IPS-18a (cell line): ENCODE results near the gene AQP1.

Source experiments
- H3K27ac ChIP-seq: one replicate; pipeline ENCODE4 v1.5.1; 2013; ENCODE audit warnings: low read length
- H3K27me3 ChIP-seq: one replicate; pipeline ENCODE4 v1.6.1; 2013; ENCODE audit warnings: mild to moderate bottlenecking, low read length; ENCODE audit not compliant: control insufficient read depth, insufficient read depth
- H3K36me3 ChIP-seq: one replicate; pipeline ENCODE4 v1.6.1; 2013; ENCODE audit warnings: low read depth, low read length; ENCODE audit not compliant: control insufficient read depth
- H3K4me1 ChIP-seq: one replicate; pipeline ENCODE4 v1.6.1; 2013; ENCODE audit warnings: low read depth, low read length; ENCODE audit not compliant: control insufficient read depth
- H3K4me3 ChIP-seq: one replicate; pipeline ENCODE4 v1.5.1; 2013; ENCODE audit warnings: low read length
- H3K9ac ChIP-seq: one replicate; pipeline ENCODE4 v1.6.1; 2013; ENCODE audit warnings: mild to moderate bottlenecking, low read length, moderate library complexity
- H3K9me3 ChIP-seq: one replicate; pipeline ENCODE4 v1.6.1; 2013; ENCODE audit warnings: low read depth, low read length; ENCODE audit not compliant: control insufficient read depth

The AQP1 gene

DNA sequence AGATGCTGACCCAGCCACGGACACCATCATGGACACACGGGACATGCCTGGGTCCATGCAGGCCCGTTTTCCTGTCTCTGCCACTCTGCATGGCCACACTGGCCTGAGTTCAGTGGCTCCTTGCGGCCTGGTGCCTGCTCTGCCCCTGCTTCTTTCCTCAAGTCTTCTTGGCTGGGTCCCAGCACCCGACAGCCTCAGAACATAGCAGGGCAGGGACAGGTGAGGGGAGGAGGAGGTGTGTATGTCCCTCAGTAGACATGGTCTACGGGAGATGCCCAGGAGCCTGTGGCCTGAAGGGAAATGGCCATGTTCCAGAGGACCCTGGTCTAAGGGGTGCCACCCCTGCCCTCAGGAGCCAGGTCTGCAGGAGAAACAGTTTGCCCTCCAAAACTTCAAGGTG is 2.2 kb upstream of the AQP1 start:
- Histone ChIP-seq H3K4me3 (no peak overlapping the region), H3K27ac (no peak overlapping the region), H3K4me1 (no peaks in the 10 kb centered on the region), H3K9ac (no peak overlapping the region), H3K9me3 (no peaks in the 10 kb centered on the region), H3K27me3 (no peaks in the 10 kb centered on the region), H3K36me3 (no peaks in the 10 kb centered on the region)

DNA sequence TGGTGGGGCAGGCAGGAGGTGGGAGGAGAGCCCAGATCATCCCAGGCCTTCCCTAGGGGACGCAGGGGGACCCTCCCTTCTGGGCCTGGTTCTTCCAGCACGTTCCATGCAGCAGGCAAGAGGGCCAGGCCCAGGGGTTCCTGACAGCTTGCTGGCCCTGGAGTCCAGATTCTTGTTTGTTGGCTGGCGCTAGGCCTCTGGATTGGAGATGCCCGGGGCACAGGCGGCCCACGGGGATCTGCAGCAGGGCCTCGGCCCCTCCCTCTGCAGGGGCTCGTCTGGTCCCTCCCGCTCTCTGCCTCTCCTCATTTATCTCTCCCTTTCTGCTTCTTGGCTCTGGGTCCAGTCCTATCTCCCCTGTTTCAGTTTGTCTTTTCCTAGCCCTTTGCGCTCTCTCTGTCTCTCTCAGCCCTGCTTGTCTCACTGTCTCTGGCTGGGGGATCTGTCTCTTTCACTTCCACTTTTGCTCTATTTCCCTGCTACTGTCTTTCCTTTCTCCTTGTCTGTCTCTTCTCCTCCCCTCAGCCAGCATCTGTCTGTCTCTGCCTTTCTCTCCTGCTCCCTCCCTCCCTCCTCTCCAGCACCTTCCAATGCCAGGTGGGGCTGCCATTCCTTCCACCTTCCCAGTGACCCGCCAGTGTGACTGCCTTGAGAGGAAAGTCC is 1.1 kb upstream of the AQP1 start:
- no peaks in the 10 kb centered on the region for H3K4me1 ChIP-seq
- H3K27me3 ChIP-seq = no peaks in the 10 kb centered on the region
- H3K27ac ChIP-seq = no peak overlapping the region
- no peak overlapping the region for H3K9ac ChIP-seq
- no peak overlapping the region for H3K4me3 ChIP-seq
- H3K36me3 ChIP-seq = no peaks in the 10 kb centered on the region
- no peaks in the 10 kb centered on the region for H3K9me3 ChIP-seq

DNA sequence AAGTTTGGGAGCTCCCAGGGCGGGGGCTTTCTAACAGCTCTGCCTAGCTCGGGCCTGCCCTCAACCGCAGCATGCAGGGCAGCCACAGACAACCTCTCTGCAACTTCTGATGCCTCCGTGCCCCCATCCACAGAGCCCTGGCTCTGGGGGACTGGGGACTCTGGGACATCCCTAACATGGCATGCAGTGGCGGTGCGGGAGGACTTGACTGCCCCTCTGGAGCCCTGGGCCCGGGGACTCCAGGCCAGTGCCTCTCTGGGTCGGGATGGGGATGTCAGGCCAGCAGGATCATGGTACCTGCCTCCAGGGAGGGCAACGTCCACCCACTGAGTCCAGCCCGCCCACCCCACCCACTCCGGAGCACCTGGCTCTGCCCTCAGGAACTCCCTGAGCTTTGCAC is 520 bp upstream of the AQP1 start:
- no peaks in the 10 kb centered on the region for H3K27me3 ChIP-seq
- no peaks in the 10 kb centered on the region for H3K9me3 ChIP-seq
- no peaks in the 10 kb centered on the region for H3K4me1 ChIP-seq
- no peak overlapping the region for H3K4me3 ChIP-seq
- H3K36me3 ChIP-seq = no peaks in the 10 kb centered on the region
- H3K27ac ChIP-seq = no peak overlapping the region
- H3K9ac ChIP-seq = no peak overlapping the region

DNA sequence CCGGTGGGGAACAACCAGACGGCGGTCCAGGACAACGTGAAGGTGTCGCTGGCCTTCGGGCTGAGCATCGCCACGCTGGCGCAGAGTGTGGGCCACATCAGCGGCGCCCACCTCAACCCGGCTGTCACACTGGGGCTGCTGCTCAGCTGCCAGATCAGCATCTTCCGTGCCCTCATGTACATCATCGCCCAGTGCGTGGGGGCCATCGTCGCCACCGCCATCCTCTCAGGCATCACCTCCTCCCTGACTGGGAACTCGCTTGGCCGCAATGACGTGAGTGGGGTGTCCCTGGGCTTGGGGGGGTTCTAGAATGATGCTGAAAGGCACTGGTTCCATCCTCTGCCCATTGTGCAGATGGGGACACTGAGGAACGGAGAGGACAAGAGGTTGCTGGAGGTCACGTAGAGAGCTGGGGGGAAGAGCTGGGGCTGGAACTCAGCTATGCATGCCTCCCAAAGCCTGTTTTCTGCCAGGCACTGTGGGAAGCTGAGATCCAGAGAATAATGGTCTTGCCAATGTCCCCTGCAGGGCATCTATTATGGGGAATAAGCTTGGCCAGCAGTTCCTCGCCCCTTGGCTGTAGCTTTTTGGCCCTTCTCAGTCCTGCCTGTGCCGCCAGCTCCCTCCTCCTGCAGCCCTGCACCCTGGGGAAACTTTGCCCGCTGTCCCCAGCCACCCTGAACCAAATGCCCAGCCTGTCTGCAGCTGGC is 523 bp downstream of the AQP1 start:
- H3K27ac ChIP-seq = no peak overlapping the region
- no peaks in the 10 kb centered on the region for H3K27me3 ChIP-seq
- H3K9ac ChIP-seq = no peak overlapping the region
- no peaks in the 10 kb centered on the region for H3K9me3 ChIP-seq
- no peaks in the 10 kb centered on the region for H3K4me1 ChIP-seq
- no peaks in the 10 kb centered on the region for H3K36me3 ChIP-seq
- H3K4me3 ChIP-seq = no peak overlapping the region

DNA sequence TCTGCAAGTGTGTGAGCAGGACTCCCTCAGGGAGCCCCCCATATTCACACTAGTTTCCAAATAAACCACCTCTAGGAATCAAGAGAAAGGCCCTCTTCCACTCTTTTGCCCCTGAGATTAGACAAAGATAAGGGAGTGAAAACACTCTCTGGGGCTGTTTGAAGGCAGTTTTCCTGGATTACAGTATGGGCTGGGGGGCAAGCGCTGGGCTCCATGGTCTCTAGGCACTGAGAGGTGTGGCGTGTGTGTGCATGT is 1.0 kb downstream of the AQP1 start:
- Histone ChIP-seq H3K9ac (no peak overlapping the region), H3K4me3 (no peak overlapping the region), H3K36me3 (no peaks in the 10 kb centered on the region), H3K27me3 (no peaks in the 10 kb centered on the region), H3K4me1 (no peaks in the 10 kb centered on the region), H3K9me3 (no peaks in the 10 kb centered on the region), H3K27ac (no peak overlapping the region)

DNA sequence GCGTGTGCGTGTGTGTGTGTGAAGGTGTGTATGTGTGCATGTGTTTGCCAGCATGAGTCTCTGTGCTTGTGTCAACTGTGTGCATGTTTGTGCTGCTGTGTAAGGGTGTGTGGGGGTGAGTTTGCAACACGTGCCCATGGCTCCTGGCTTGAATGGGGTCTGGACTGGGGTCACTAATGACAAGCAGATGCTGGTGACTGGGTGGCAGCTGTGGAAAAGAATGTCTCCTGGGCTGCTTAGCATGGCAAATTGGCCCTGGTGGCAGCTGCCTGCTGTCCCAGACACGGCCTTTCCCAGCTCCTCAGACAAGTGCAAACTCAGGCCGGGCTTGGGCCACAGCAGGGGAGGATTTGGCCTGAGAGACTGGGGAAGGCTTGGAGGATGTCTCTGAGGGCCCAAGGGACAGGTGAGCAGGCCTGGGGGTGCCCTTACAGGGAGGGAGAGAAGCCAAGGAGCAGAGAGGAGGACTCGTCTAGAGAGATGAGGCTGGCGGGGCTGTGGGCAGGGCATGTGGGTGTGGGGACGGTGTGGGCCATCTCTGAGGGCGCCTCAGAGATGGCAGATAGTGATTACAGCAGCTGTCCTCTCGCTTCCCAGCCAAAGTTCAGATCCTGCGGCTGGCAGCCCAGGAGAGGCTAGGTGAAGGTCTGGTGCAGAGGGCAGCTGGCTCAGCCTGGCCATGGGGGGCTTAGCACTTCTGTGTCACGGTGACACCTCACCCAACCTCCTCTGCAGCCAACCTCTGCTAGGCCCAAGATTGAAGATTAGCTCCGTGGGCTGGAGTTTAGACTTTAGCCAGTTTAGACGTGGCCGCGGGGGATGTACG is 1.5 kb downstream of the AQP1 start:
- Histone ChIP-seq H3K9me3 (no peaks in the 10 kb centered on the region), H3K4me3 (no peak overlapping the region), H3K27me3 (no peaks in the 10 kb centered on the region), H3K27ac (no peak overlapping the region), H3K4me1 (no peaks in the 10 kb centered on the region), H3K9ac (no peak overlapping the region), H3K36me3 (no peaks in the 10 kb centered on the region)

DNA sequence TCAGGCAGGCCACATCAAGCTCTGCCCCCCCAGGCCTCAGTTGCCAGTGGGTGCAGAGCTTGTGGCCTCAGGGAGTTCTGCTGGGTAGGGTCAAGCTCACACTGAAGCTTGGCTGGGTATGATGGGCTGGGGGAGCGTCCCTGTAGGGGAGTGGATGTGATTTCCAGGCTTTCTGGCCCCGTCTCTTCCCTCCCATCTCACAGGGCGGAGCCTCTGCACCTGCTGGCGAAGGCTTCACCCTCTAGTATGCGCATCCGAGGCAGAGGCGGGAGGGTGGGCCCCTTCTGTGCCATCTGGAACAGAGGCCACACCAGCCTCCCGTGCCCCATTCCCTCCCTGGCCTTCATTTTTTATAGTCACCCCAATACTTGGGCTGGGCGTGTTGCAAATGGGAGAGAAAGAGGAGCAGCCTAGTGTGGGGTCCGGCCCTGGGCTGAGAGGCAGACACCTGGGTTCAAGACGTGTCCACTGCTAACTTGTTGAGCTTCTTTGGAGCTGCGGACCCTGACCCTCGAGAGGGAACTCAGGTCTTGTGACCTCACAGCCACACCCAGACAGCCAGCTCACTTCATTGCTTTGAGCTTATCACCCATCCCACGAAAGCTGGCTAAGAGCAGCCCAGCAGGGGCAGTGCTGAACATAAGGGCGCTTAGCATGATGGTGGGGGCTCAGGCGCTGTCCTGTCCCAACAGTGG is 2.3 kb downstream of the AQP1 start:
- H3K9ac ChIP-seq = no peak overlapping the region
- H3K27me3 ChIP-seq = no peaks in the 10 kb centered on the region
- H3K9me3 ChIP-seq = no peaks in the 10 kb centered on the region
- no peak overlapping the region for H3K27ac ChIP-seq
- no peaks in the 10 kb centered on the region for H3K4me1 ChIP-seq
- no peaks in the 10 kb centered on the region for H3K36me3 ChIP-seq
- no peak overlapping the region for H3K4me3 ChIP-seq

DNA sequence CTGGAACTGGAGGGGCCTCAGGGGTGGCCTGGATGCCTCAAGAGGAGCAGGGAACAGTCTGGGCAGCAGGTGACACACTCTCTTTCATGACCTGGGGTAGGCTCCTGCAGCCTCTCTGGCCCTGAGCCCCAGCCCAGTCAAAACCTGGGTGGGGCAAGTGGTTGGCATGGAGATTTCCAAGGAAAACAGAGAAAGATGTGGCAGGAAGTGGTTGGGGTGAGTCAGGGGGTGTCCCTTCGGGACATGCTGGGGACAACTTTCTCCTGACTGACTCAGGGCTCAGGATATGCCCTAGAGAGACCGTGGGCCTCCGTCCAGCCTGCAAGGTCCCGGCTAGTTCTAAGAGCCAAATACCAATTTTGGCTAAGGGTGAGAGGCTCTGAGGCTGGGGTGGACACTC is 2.9 kb downstream of the AQP1 start:
- Histone ChIP-seq H3K27me3 (no peaks in the 10 kb centered on the region), H3K9me3 (no peaks in the 10 kb centered on the region), H3K4me1 (no peaks in the 10 kb centered on the region), H3K9ac (no peak overlapping the region), H3K36me3 (no peaks in the 10 kb centered on the region), H3K4me3 (no peak overlapping the region), H3K27ac (no peak overlapping the region)

DNA sequence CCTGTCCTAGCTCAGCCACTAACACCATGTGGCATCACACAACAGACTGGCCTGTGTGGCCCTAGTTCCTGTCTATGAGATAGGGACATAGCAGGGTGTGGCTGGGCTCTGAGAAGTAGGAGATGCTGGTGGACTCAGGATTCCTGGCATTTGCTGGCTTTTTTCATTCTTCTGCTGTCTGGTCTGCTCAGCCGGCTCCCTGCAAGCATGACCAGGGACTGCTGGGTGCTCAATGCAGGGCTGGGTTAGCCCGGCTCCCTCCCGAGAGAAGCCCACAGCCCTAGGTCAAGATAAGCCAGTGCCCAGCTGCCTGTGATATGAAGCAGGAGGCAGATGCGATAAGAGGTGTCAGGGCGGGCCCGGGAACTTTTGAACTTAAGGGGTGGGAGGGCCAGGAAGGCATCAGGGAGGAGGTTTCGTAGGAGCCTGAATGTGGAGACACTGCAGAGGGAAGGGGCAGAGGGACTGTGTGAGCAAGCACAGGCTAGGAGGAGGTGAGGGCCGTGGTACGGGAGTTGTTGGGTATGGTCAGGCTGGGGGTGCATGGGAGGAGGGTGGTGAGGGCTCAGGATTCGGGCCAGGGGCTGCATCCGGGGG is 3.5 kb downstream of the AQP1 start:
- Histone ChIP-seq H3K36me3 (no peaks in the 10 kb centered on the region), H3K9ac (no peak overlapping the region), H3K27ac (no peak overlapping the region), H3K4me1 (no peaks in the 10 kb centered on the region), H3K4me3 (no peak overlapping the region), H3K27me3 (no peaks in the 10 kb centered on the region), H3K9me3 (no peaks in the 10 kb centered on the region)

DNA sequence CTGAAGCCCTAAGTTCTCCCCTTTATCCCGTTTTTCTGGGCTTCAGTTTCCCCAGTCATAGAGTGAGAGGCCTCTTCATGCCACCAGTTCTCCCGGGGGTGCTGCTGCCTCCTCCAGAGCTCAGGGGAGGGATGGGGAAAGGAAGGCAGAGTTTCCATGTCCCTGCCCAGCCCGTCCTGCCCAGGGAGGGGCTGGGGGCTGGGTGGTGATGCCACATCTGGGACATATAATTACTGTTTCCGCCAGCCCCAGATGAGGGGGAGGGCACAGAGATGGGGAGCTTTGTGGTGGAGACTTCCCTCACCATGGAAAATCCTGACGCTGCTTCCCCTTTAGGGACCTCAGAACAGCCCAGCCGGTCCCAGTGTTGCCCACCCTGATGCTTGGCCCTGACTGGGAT is 4.1 kb downstream of the AQP1 start:
- Histone ChIP-seq H3K4me3 (no peak overlapping the region), H3K4me1 (no peaks in the 10 kb centered on the region), H3K9ac (no peak overlapping the region), H3K27me3 (no peaks in the 10 kb centered on the region), H3K36me3 (no peaks in the 10 kb centered on the region), H3K27ac (no peak overlapping the region), H3K9me3 (no peaks in the 10 kb centered on the region)

DNA sequence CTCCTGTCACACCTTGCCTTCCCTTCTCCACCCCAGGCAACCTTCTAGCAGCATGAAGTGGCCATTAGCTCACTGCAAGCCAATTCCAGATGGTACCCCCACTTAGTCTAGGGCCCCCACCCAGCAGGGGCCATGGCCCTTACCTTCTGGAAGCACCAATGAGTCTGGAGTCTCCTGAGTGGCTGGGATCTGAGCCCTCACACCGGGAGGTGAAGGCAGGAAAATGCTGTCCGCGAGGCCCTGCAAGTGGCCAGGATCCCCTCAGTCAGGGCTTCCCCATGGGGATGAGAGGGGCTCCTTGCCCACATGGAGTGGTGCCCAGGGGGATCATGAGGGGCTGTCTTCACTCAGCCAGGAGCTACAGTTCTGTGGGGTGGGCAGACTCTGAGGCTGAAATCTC is 4.6 kb downstream of the AQP1 start:
- Histone ChIP-seq H3K9me3 (no peaks in the 10 kb centered on the region), H3K9ac (no peak overlapping the region), H3K36me3 (no peaks in the 10 kb centered on the region), H3K4me3 (no peak overlapping the region), H3K4me1 (no peaks in the 10 kb centered on the region), H3K27me3 (no peaks in the 10 kb centered on the region), H3K27ac (no peak overlapping the region)
